Small intestine (tissue), 7 donors: ENCODE measurements around the gene PGBD1. TPM values are rescaled to one million over a fixed set of nuclear protein-coding genes. Genes with fewer than 3 reads are reported as not detected.
"Not testable (repeated sequence)": the region's sequence is repeated elsewhere in the genome, so short reads cannot be mapped to it uniquely, and the experiment has no call there.

ENCODE experiments used
- DNase-seq, 2 donors: peaks; one replicate each; pipeline versions ENCODE4 v3.0.0 to v3.0.0-alpha.2; 2013
- FAIRE-seq: peaks from 2 replicates; lab custom pipeline; 2012; peaks lifted over from hg19 to GRCh38; lab: Jason Lieb, UNC
- H3K27ac ChIP-seq, 3 donors: one replicate each; pipeline ENCODE4 v1.5.1; 2013; ENCODE audit warnings: low read length in 2 of 3, mild to moderate bottlenecking in 2 of 3, control low read depth in 1 of 3, inconsistent platforms in 1 of 3, low read depth in 1 of 3, moderate library complexity in 1 of 3
- H3K27me3 ChIP-seq, 3 donors: one replicate each; pipeline ENCODE4 v1.6.1; 2013; ENCODE audit warnings: low read length in 3 of 3, inconsistent platforms in 1 of 3; ENCODE audit not compliant: control insufficient read depth in 3 of 3, insufficient read depth in 3 of 3
- H3K36me3 ChIP-seq, 3 donors: one replicate each; pipeline ENCODE4 v1.6.1; 2013; ENCODE audit warnings: low read length in 3 of 3, inconsistent platforms in 1 of 3, low read depth in 1 of 3, mild to moderate bottlenecking in 1 of 3, moderate library complexity in 1 of 3; ENCODE audit not compliant: control insufficient read depth in 3 of 3, insufficient read depth in 2 of 3
- H3K4me1 ChIP-seq, 3 donors: one replicate each; pipeline ENCODE4 v1.6.1; 2013; ENCODE audit warnings: low read length in 2 of 3, inconsistent platforms in 1 of 3, low read depth in 1 of 3, mild to moderate bottlenecking in 1 of 3, moderate library complexity in 1 of 3; ENCODE audit not compliant: control insufficient read depth in 3 of 3, insufficient read depth in 2 of 3
- H3K4me3 ChIP-seq, 3 donors: one replicate each; pipeline ENCODE4 v1.5.1; 2013; ENCODE audit warnings: low read length in 3 of 3, control low read depth in 1 of 3, inconsistent platforms in 1 of 3, low read depth in 1 of 3, mild to moderate bottlenecking in 1 of 3, moderate library complexity in 1 of 3
- H3K9me3 ChIP-seq, 2 donors: one replicate each; pipeline ENCODE4 v1.6.1; 2013; ENCODE audit warnings: low read depth in 1 of 2, low read length in 1 of 2; ENCODE audit not compliant: control insufficient read depth in 2 of 2, insufficient read depth in 1 of 2
- WGBS, 3 donors: extraction: QIAGEN DNeasy Blood & Tissue Kit; methylation state at CpG; one replicate each; pipeline ENCODE4 v1.1.7; 2013; 5-methylcytosine and 5-hydroxymethylcytosine counted together
- polyA plus RNA-seq, 4 donors: library from polyadenylated mRNA; stranded (reverse) in 3 of 4; unstranded in 1 of 4; fragments of 200-250 nt in 3 of 4; fragments of 120-200 nt in 1 of 4; gene quantifications; one replicate each; pipeline versions ENCODE4 v1.2.1 to v1.2.3, GENCODE V29; 2013
- donor health status: healthy with polysubstance abuse.
- donor health status: control.
- donor health status: control.
- donor health status: Bipolar disorder and iron deficiency.
- donor health status: healthy.

Gene PGBD1
- polyA plus RNA-seq, 4 donors = 0.81 to 3.2 (median 1.2) TPM

- no peak overlapping the region for H3K4me3 ChIP-seq
- no peak overlapping the region for H3K27ac ChIP-seq
- peaks cover 0 to 9% (median 0%) of the 10 kb centered on the region in 3 donors for H3K36me3 ChIP-seq
- DNase-seq (no peak), FAIRE-seq (no peak)
- peaks cover 0 to 3% (median 3%) of the 10 kb centered on the region in 3 donors for H3K4me1 ChIP-seq
- peaks cover 0 to 2% (median 0%) of the 10 kb centered on the region in 3 donors for H3K27me3 ChIP-seq
- 99 to 100% (median 100%) methylated on average over 2 of the region's 2 CpGs for WGBS, 3 donors
- peaks cover 0 to 5% of the 10 kb centered on the region in 2 donors for H3K9me3 ChIP-seq
These were observed 1.6 kb downstream of the PGBD1 start for GRCh38 chr6:28282926-28283325.

GRCh38 chr6:28291573-28291972 lies 10.2 kb downstream of the PGBD1 start:
- H3K27ac ChIP-seq = no peak overlapping the region
- no peaks in the 10 kb centered on the region for H3K27me3 ChIP-seq
- no peaks in the 10 kb centered on the region for H3K9me3 ChIP-seq
- no peaks in the 10 kb centered on the region for H3K4me1 ChIP-seq
- H3K4me3 ChIP-seq = no peak overlapping the region
- peaks cover 0 to 5% (median 0%) of the 10 kb centered on the region in 3 donors for H3K36me3 ChIP-seq
- DNase-seq (no peak), FAIRE-seq (no peak)

GRCh38 chr6:28295326-28295725 lies 14.0 kb downstream of the PGBD1 start:
- no peak overlapping the region for H3K27ac ChIP-seq
- WGBS, 3 donors = 85 to 91% (median 91%) methylated on average over 5 of the region's 5 CpGs
- H3K9me3 ChIP-seq = no peaks in the 10 kb centered on the region
- H3K36me3 ChIP-seq = peaks cover 0 to 5% (median 0%) of the 10 kb centered on the region in 3 donors
- DNase-seq (no peak), FAIRE-seq (no peak)
- no peaks in the 10 kb centered on the region for H3K4me1 ChIP-seq
- no peaks in the 10 kb centered on the region for H3K27me3 ChIP-seq
- no peak overlapping the region for H3K4me3 ChIP-seq

- H3K36me3 ChIP-seq = peaks cover 0 to 5% (median 0%) of the 10 kb centered on the region in 3 donors
- DNase-seq (no peak), FAIRE-seq (no peak)
- H3K4me3 ChIP-seq = no peak overlapping the region
- no peak overlapping the region for H3K27ac ChIP-seq
- no peaks in the 10 kb centered on the region for H3K4me1 ChIP-seq
- WGBS, 3 donors = 88 to 90% (median 90%) methylated on average over 7 of the region's 7 CpGs
- no peaks in the 10 kb centered on the region for H3K27me3 ChIP-seq
- H3K9me3 ChIP-seq = no peaks in the 10 kb centered on the region
These were observed 15.2 kb downstream of the PGBD1 start for GRCh38 chr6:28296520-28297060.

GRCh38 chr6:28303570-28303969 lies 22.2 kb downstream of the PGBD1 start:
- Histone ChIP-seq H3K9me3 (no peaks in the 10 kb centered on the region), H3K4me1 (no peaks in the 10 kb centered on the region), H3K36me3 (no peaks in the 10 kb centered on the region), H3K4me3 (no peak overlapping the region), H3K27ac (no peak overlapping the region), H3K27me3 (no peaks in the 10 kb centered on the region)
- no peak for DNase-seq
- FAIRE-seq = no peak
- 53 to 72% (median 72%) methylated on average over 3 of the region's 3 CpGs for WGBS, 3 donors

- FAIRE-seq = not testable (repeated sequence)
These were observed 25.0 kb downstream of the PGBD1 start for GRCh38 chr6:28306363-28306762.

GRCh38 chr6:28311139-28311823 lies 29.9 kb downstream of the PGBD1 start:
- H3K4me1 ChIP-seq = peaks cover 0 to 7% (median 0%) of the 10 kb centered on the region in 3 donors
- peaks cover 0 to 10% of the 10 kb centered on the region in 2 donors for H3K9me3 ChIP-seq
- 70 to 74% (median 71%) methylated on average over 9 of the region's 9 CpGs for WGBS, 3 donors
- no peak overlapping the region for H3K27ac ChIP-seq
- H3K36me3 ChIP-seq = no peaks in the 10 kb centered on the region
- H3K4me3 ChIP-seq = no peak overlapping the region
- no peak for FAIRE-seq
- DNase-seq = no peak
- H3K27me3 ChIP-seq = no peaks in the 10 kb centered on the region

More at GRCh38 chr6:28306363-28306762, 25.0 kb downstream of the PGBD1 start:
- not testable (repeated sequence) for H3K4me1 ChIP-seq, H3K9me3 ChIP-seq, H3K27ac ChIP-seq, H3K27me3 ChIP-seq, H3K4me3 ChIP-seq, H3K36me3 ChIP-seq, DNase-seq

- Histone ChIP-seq H3K36me3 (no peaks in the 10 kb centered on the region), H3K9me3 (peaks cover 0 to 10% of the 10 kb centered on the region in 2 donors), H3K4me3 (no peak overlapping the region), H3K27me3 (no peaks in the 10 kb centered on the region), H3K27ac (no peak overlapping the region), H3K4me1 (peaks cover 0 to 7% (median 0%) of the 10 kb centered on the region in 3 donors)
- WGBS, 3 donors = 90 to 96% (median 94%) methylated on average over 23 of the region's 23 CpGs
- DNase-seq (no peak), FAIRE-seq (no peak)
These were observed 31.6 kb downstream of the PGBD1 start for GRCh38 chr6:28312939-28313338.
